H4 (cell line): ENCODE data around the gene GID8. TPM values are rescaled to one million over a fixed set of nuclear protein-coding genes. Genes with fewer than 3 reads are reported as not detected.

Source experiments
- DNase-seq: peaks from one replicate; pipeline ENCODE4 v3.0.0-alpha.2; 2015; ENCODE audit warnings: low spot score
- total RNA-seq: library from RNA; depleted of rRNA; stranded (reverse); fragments of >200 nt; shearing (Covaris generic); gene quantifications from 2 replicates; pipeline ENCODE4 v1.2.3, GENCODE V29; 2014

The GID8 gene
- total RNA-seq, 1 experiment from 2014 or later = 23.7 TPM

DNA sequence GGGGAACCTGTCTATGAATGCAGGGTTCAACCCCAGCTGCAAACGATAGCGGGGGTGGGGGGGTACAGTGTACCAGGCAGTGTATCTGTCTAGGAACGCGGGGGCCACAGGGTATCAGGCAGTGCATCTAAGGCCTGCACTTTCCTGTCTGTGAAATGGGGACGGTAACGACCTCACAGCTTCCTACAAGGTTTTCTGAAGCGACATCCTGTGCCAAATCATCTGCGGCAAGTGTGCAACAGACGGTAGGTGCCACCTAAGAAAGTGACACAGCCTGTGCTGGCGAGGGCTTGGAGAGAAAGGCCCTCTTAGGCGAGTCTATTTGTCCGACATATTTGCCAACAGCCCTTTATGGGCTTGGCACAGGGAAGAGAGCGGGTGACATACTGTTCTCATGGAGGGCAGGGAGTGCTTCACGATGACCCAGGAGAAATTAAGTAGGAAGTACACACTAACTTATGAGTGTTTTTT, 15.5 kb upstream of the GID8 start:
- no peak for DNase-seq

DNA sequence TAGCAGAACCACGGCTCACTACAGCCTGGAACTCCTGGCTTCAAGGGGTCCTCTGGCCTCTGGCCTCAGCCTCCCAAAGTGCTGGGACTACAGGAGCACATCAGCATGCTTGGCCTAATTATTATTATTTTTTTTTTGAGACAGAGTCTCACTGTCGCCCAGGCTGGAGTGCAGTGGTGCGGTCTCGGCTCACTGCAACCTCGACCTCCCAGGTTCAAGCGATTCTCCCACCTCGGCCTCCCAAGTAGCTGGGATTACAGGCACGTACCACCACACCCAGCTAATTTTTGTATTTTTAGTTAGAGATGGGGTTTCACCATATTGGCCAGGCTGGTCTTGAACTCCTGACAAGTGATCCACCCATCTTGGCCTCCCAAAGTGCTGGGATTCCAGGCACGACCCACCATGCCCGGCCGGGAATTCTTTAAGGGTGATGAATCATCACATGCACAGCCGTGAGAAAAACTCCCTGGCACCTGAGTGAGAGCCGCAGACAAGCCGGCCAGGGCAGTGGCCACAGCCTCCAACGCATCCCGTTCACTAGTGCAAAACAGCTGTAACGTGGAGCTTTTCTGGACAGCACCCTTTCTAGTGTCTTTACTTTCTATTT, 14.8 kb upstream of the GID8 start:
- DNase-seq = peak; percentile 66

DNA sequence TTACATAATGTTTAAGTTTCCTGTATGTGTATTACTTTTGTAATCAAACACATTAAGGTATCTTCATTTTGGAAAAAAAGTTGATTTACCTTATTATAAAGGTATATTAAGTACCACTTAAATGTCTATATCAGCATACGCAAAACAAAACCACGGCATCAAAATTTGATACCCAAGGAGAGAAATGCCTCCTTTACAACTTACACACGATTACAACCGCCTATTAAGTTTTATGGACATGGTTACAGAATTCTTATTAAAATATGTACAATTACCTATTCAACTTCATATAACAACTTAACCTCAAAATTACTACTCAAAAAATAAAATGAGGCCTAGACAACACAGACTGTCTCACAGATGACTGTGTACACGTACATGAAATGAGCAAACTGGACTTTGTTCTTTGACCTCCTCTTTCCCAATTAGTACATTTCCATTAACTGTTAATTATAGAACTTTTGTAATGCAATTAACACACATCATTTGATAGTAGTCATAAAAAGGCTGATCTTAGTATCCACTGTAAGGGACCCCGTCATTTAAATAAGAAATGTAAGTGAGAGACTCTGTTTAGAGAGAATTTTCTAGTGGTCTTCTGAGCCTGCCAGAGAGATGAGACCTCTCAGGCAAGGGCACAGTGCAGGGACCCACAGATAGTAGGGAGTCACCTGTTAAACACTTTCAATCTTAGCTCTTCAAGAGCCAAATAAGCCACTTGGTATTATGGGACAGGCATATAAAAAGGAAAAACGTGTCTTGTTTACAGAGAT, 14.1 kb upstream of the GID8 start:
- DNase-seq = no peak

DNA sequence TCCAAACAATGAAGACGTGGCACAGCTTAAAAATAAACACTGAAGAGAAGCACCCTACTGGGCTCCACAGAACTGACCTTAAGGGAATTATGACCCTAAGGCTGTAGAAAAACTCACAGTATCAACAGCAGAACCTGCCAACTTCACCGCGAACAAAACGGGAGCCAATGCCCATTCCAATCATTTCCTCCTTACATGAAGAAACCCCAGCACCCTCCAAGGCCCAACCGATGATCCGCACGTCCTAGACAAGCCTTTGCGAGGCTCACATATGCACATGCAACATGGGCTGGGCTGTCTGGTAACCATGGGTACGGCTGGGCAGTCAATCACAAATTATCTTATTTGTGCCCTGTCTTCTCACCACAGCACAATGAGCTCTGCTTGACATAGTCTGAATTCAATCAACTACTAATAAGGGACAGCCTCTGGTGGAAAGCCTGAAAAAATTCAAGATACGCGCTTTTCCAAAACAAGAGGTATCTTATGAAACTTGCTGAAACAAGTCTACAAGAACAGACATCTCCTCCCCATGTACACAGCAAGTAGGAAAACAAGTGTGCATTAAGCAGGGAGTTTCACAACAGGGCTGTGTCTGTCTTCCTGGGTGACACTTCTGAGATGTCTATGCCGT, 13.4 kb upstream of the GID8 start:
- no peak for DNase-seq

DNA sequence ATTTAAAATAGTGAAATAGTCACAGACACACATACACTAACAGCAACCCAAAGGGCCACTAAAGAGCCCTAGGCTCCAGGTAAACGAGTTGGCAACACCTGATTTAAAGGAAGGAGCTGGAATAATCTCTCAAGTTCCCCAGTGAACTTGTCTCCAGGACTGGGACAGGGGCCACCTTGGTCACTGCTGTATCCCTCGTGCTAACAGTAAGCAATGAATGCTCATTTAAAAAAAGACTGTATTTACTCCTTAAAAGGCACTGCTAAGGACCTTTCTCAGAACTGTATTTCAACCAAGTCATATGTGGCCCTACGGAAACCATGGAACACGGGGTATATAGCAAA, 12.9 kb upstream of the GID8 start:
- no peak for DNase-seq

DNA sequence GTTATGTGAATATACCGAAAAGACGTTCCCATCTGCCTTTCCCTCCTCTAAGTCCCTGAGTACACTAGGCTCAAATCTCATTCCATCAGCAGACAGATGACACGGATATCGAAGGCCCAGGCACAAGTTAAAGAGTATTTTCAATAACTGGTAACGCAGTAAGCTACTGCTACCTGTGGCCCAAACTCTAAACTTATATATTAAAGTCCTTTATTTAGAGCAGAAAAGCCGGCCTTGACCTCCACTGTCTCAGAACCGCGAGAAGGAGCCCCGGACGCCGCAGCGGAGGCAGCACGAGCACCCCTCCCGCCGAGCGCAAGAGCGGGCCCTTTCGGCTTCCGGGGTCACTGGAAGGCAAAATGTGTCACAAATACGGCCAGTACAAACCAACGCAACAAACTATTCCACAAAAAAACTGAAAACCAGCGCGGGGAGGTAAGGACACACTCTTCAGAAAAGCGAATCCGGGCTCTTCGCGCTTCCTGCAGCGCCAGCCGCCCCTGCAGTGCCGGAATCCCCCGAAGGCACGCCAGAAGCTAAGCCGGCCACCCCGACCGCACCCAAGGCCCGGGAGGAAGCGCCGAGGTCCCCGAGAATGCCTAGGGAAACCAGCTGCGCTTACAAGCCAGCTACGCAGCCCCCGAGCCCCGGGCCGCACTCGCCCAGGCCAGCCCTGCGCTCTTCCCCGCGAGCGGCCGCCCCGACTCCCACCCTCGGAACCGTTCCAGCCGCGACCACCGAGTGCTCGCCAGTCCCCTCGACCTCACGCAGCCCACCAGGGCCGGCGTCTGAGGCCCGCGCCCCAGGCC, 12.3 kb upstream of the GID8 start:
- DNase-seq = no peak

DNA sequence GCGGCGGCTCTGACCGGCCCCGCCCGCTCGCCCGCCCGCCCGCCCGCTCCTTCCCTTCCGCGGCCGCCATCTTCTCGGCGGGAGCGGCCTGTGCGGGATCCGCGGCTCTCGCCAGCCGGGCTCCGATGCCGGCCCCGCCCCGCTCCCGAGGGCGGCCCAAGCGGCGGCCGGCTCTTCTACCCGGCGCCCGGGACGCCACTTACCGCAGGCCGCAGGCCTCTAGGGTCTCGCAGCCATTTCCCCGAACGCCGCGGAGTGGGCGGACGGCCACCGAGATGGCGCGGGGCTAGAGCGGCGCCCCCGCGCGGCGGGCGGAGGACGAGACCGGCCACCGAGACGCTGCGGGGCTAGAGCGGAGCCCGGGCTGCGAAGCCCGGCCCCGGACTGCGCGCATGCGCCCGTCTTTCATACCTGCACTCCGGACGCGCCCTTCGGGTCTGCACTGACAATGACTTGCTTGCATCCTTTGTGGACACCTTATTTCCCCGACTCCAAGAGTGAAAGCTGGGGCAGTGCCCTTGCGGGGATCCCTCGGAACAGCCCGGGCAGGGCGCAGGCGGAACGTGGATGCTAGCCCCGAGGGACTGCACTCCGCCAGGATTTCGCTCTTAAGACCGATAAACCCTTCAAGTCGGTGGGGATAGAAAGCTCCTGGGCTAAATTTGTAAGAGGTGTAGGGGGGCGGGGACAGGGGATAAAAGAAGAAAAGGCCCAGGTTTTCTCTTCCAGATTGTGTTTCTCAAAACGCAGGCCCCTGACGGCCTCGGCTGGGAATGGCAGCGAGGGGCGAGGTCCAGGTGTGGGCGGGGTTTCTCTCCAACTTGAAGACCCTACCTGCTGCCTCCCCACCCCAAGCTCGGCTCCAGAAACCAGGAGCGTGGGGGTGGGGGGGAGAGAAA, 11.5 kb upstream of the GID8 start, which contains the start of gene DIDO1:
DIDO1 (minus strand) TSS at position 277 of the 899 bp plus-strand sequence.
- DNase-seq = peak; percentile 61

DNA sequence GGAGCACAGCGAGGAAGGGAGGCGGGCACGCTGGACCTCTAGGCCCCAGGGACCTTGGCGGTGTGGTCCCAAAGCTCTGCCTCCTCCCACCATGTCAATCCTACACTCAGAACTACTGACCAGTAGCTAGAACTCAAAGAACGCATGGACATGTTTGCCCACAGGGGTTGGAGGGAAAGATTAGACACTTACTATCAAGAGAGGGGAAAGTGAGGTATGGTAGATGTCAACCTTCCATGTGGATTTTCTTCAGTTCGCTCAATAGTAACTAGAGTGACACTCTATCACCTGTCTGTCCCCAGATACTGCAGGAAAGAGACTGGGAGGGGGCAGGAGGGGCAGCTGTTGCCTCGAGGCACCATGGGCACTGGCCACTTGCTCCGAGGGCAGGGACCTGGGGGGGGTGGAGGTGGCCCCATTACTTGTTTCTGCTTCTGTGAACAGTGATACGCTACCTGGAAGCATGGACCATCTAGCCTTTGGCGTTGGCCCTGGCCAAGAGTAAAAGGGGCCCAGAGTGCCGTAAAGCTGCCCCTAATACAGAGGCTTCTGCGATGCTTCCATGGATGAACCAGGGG, 10.7 kb upstream of the GID8 start:
- no peak for DNase-seq

DNA sequence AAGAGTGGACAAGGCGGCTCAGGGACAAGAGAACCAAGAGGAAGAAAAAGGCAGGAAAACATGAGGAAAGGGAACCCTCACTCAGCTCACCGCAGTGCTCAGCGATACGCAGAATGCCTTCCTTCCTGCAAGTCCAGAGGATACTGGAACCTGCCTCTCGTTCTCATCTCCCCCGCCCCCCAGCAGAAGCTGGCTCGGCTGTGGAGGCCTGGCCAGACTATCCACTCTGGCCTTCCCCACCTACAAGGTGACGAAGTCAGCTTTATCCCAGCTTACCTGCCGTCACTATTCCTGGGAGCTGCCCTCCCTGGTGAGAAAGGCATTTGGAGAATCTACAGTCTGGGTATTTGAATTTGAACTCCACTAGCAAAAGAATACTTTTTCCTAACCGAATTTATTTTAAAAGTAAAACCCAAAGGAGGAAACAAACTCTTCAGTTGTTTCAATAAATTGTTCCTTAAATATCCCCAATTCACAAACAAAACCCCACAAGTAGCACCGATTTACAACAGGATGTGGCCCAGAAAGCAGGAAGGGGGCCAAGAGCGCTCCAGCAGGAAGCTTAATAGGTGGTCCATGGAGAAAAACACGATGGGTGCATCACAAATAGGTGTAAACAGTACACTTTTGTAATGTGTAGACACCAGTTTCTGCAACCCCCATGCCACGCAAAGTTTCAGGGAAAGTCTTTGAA, 9.6 kb upstream of the GID8 start:
- no peak for DNase-seq

DNA sequence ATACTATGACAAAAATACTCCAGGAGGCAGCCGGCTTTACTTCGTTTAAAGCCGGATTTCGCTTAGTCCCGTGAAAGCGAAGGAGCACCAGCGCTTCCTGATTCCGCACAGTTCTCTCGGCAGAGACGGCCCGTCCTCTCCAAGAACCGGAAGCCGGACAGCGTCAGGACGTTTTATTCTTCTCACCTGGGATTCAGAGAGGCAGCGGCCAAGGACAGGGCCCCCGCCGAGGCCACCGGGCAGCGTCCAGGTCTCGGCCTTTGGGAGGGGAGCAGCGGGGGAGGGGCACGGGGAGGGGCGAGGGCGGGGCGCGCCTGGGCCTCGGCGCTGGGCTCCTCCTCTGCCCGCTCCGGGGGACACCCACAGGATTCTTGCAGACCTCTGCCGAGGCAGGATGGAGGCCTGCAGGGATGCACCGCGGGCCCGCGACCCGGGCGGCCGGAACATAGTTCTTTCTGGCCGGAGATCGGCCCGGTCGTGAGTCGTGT, 8.9 kb upstream of the GID8 start:
- no peak for DNase-seq

DNA sequence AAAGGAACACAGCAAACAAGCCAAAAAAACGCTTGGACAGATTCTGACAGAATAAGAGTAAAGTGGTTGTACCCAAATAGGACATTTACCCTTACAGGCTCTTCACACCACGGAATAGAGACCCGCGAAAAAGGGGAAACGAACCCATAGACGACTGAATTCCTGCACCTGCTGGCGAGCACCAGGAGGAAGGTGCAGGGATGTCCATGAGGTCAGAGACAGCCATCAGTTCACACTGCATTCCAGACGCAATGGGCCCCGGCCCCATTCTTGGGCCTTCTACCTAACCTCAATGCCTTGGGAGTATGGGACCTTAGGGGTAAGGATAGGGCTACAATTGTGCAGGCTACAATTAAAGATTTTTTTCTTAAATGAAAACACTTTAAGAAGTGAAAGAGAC, 6.5 kb upstream of the GID8 start:
- no peak for DNase-seq

DNA sequence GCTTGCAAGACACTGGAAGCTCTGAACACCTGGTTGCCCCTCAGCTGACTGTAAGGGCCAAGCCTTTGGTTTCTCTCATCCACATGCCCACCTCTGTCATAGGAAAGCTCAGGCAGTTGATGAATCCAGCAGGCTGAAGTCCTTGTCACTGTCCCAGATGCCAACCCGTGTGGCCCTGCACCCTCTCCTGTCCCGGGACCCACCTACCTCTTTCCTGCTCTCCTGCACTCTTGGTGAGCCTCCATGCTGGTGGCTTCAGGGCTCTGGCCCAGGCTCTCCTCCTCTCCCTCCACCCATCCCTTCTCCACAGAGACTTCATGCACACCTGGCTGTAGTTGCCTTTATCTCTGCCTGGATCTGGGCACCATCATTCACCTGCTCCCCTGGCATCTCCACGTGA, 4.0 kb upstream of the GID8 start:
- no peak for DNase-seq

DNA sequence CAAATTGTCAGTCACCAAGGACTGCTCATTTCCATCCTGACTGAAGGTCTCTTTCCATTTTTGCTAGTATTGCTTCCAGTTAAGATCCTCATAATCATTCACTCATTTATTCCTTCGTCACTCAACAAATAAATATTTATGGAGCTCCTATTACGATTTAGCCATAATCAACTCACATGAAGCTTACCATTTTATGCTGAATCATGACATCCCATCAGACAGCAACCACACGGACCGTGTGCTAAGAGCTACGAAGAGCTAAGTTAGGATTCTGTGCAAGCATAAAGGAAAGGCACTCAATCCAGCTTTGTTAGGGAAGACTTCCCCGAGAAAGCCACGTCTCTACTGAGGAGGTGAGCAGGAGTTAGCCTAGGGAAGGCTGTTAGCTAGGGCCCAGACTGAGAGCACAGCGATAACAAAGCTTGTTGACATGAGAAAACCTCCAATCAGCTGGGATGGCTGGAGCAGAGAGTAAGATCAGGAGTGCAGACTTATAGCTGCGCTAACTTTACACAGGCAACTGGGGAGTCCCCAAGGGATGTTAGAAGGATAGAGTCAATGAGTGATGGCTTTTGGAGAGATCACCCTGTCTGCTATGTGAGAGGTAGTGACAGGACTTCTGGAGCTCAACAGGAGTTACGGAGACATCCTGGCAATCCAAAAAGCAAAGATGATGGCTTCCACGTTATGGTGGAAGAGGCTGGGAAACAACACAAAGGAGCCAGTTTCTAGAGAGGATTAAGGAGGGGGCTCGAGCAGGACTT, 2.6 kb upstream of the GID8 start:
- no peak for DNase-seq

DNA sequence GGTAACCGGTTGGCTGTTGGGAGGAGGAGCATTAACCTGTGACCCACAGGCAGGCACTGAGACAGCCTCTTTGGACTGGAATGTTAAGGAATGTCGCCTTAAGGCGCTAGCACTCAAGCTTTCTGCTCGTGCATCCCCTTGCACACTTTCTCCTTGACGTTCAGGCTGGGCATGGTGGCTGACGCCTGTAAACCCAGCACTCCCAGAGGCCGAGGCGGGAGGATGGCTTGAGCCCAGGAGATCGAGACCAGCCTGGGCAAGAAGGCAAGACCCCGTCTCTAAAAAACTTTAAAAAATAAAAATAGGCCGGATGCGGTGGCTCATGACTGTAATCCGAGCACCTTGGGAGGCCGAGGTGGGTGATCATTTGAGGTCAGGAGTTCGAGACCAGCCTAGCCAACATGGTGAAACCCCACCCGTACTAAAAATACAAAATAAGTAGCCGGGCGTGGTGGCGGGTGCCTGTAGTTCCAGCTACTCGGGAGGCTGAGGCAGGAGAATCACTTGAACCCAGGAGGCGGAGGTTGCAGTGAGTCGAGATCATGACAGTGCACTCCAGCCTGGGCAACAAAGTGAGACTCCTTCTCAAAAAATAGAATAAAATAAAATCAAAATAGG, 1.9 kb upstream of the GID8 start:
- DNase-seq = no peak

DNA sequence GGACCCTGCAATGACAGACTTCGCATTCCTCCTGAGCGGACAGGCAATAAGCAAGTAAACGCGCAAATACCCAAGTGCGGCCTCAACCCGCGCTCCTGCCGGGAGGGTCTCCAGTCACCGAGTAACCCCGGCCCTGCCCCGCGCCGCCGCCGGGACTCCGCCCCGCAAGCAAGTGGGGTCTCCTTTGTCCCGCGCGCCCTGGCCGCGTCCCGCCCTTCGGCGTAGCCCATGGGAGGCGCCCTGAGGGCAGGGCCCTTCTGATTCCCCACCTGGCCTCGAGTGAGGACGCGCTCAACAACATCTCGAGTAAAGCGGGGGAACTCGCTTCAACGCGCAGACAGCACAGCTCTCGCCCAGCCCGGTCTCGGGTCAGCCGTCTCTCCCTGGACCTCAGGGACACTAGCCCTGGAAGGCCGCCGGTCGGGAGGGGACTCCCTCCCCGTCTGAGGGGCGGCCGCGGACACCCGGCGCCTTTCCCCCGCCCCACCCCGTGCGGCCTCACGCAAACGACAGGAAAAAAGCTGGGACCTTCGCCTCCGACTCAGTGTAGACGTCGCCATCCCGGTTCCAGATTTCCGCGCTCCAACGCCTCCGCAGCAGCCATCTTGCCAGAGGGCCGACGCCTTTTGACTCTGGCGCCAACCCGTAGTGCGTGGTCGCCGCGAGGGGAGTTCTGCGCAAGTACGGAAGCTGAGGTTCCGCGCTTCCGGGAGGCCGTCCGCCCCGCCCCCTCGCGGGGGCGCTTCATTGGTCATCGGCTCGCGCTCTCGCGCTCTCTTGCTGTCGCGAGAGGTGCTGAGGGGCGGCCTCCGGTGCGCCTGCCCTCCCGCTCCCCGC, 461 bp upstream of the GID8 start:
- DNase-seq = peak; percentile 87

DNA sequence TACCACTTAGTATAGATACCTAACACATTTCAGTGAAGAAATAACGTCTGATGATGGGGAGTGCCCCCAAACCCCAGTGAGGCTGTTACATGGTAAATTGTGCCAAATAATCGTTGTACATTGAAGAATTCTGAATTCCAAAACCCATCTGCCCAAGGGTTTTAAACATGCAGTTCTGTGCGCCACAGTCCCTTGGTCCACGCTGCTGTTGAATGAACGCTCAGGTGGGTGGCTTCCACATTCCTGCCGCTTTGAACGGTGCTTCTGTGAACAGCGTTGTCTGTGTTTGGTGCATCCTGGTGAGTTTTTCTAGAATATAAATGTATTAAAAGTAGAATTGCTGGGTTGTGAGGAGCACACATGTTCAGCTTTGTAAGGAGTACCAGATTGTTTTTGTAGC, 2.9 kb downstream of the GID8 start:
- no peak for DNase-seq

DNA sequence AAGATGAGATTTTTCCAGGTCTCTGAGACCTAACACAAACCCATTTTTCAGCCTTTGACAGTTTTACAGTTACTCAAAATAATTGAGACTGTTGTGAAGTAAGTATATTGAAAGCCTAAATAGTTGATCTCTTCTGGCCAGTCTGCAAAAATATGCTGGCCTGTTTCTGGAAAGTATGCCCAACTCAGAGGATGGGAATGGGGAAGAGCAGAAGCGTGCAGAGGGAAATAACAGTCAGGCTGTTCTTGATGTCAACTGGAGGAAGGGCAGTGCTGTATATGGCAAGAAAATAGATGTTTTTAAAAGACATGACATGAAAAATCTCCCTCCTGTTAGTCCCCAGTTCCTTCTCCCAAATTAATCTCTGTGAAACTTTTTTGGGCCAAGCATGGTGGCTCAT, 3.8 kb downstream of the GID8 start:
- DNase-seq = no peak

DNA sequence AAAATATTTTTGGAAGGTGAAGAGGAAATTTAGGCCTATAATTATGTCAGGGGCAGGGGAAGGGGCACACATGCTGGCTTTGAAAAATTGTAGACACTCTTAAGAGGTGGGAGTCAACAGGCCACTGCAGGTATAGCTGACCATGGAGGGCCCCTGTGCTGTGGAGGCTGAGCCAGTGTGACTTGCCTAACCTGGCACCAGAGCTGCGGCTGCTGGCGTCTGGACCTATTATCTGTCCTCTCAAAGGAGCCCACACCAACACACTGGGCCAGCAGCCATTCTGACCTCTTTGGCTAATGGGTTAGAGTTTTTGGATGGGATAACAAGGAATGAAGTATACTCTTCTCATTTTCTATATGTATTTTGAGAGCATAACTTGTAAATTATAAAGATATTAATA, 4.5 kb downstream of the GID8 start:
- no peak for DNase-seq
